T-helper 2 cell treated with Interferon-gamma antibody and Interleukin-4, amounts not matched to agents 5 μg/mL and 100 μg/mL, for 36 hours (primary cell): ENCODE results near the gene CARMIL1.
A peak's percentile ranks its signal among the peaks of the same experiment; 100 is the strongest.

ENCODE experiments used
- DNase-seq: peaks from one replicate; pipeline ENCODE4 v3.0.0; 2021; ENCODE audit warnings: low spot score
- H3K27ac Mint-ChIP-seq: one replicate; pipeline ENCODE4 v1.8.0; 2021; ENCODE audit warnings: mild to moderate bottlenecking, mixed read lengths
- H3K27me3 Mint-ChIP-seq: one replicate; pipeline ENCODE4 v1.8.0; 2021; ENCODE audit warnings: low read depth, mixed read lengths
- H3K36me3 Mint-ChIP-seq: one replicate; pipeline ENCODE4 v1.8.0; 2021; ENCODE audit warnings: low read depth, mixed read lengths
- H3K4me1 Mint-ChIP-seq: one replicate; pipeline ENCODE4 v1.8.0; 2021; ENCODE audit warnings: low read depth, mixed read lengths
- H3K4me3 Mint-ChIP-seq: one replicate; pipeline ENCODE4 v1.8.0; 2022; ENCODE audit warnings: mild to moderate bottlenecking, moderate library complexity, mixed read lengths
- H3K9me3 Mint-ChIP-seq: one replicate; pipeline ENCODE4 v1.8.0; 2021; ENCODE audit warnings: mixed read lengths

Gene CARMIL1

DNA sequence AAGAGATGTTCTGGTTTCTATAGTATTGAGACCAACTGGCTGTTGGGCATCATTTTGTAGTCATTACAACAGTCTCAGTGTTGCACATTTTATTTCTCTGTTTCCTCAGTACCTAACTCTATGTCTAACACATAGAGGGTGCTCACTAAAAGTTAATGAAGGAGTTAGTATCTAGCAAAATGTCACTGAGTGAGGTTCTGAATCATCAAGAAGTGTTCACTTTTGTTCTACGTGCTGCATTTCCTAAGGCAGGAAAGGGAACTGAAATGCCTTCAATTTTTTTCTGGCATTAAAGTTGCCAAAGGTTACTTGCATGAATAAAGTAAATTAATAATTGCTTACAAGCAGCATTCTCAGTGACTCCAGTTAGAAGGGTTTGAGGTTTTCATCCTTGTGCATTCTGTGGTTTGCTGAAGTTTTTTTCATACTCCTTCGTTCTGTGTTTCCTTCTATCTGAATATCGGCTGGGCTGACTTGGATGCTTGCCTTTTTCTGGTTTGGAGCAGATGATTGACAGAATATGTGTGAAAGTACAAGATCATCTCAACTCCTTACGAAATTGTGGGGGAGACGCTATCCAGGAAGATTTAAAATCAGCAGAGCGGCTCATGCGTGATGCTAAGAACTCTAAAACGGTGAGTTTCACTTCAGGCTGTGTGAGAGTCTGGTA is 258.3 kb downstream of the CARMIL1 start:
- no peak for DNase-seq
- Mint-ChIP-seq H3K4me1 (peaks cover 1% of the 10 kb centered on the region), H3K27me3 (no peaks in the 10 kb centered on the region), H3K27ac (no peak overlapping the region), H3K36me3 (no peaks in the 10 kb centered on the region), H3K9me3 (no peaks in the 10 kb centered on the region), H3K4me3 (no peak overlapping the region)

DNA sequence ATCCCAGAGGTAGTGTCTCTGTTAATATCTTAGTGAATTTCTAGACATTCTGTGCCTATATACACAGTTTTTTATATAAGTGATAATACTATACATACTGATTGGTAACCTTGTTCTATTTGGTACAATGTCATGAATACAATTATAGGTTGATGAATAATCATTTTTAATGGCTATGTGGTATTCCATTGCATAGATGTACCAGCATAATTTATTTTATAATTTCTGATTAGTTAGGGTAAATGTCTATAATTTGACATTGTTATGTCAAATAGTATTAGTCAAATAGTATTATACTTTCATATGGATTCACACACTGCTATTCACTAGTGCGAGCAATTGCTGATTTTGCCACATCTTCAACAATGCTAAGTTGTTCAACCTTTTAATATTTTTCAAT is 262.1 kb downstream of the CARMIL1 start:
- Mint-ChIP-seq H3K4me3 (no peak overlapping the region), H3K36me3 (no peaks in the 10 kb centered on the region), H3K9me3 (no peaks in the 10 kb centered on the region), H3K4me1 (peaks cover 1% of the 10 kb centered on the region), H3K27me3 (no peaks in the 10 kb centered on the region), H3K27ac (no peak overlapping the region)
- no peak for DNase-seq

DNA sequence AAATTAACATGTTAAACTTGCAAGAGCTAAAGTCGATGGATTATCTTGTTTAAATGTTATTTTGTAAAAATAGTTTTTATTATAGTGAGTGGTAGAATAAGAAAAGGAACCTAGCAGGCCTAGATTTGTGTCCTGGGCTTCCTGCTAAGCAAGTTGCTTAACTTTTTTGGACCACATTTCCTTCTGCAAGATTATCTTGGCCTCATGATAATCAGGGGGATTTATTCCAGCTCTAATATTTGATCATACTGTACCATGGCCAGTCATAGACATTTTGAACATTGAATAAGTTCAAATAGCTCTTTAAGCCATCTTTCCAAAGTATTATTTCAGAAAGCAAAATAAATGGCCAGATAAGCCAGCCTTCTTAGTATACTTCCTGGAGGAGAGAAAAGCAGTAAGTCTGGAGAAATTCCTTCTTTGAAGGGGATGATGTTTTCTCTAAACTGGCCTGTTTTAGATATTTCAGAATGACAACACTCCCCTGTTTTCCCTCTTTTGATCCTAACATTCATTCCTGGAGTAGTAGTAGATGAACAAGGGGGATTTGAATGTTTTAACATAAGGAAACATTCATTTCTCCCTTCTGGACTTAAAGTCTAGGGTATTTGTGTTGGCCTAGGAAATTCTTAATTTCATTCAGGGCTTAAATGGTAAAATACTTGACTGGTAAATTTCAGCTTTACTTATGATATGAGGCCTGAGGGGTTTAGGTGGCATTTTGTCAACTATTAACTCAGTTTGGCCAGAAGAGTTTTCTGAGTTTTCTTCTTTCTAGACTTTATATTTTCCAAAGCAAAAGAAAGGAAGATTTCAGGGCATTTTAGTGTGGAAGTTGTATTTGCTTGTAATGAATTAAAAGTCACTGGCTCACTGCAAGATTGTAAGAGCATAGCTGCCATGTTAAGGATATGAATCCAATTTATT is 264.1 kb downstream of the CARMIL1 start:
- Mint-ChIP-seq H3K27me3 (no peaks in the 10 kb centered on the region), H3K27ac (no peak overlapping the region), H3K4me3 (no peak overlapping the region), H3K36me3 (no peaks in the 10 kb centered on the region), H3K4me1 (no peaks in the 10 kb centered on the region), H3K9me3 (no peaks in the 10 kb centered on the region)
- no peak for DNase-seq

DNA sequence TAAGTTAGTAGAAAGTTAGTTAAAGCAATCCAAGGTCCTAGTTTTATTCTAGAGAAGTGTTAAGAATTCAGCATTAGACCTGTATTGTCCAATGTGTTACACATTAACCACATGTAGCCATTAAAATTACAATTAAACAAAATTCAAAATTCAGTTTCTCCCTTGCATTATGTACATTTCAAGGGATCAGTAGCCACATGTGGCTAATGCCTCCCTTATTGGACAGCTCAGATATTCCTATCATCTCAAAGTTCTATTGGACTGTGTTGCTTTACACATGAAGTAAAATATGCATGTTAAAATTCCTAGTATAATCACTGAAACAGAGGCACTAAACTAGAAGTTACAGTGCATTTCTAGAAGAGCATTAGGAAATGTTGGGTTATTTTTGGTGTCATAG is 265.7 kb downstream of the CARMIL1 start:
- Mint-ChIP-seq H3K4me3 (no peak overlapping the region), H3K27ac (no peak overlapping the region), H3K4me1 (no peaks in the 10 kb centered on the region), H3K9me3 (no peaks in the 10 kb centered on the region), H3K36me3 (no peaks in the 10 kb centered on the region), H3K27me3 (no peaks in the 10 kb centered on the region)
- DNase-seq: no peak

DNA sequence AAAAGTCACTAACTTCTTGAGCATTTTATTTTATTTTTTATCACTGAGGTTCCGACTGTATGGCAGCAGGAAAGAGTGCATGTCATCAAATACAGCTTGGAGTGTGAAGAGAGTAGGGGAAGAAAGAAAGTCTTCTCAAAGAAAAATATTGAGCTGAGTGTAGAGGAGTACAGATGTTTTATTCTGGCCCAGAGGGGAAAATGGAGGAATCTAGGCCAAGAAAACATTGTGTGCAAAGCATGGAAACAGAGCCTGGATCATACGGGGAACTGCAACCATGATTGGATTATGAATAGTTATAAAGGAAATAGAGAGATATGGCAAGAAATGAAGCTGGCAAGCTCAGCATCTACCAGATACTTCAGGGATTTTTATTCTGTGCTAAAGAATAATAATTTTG is 268.6 kb downstream of the CARMIL1 start:
- Mint-ChIP-seq H3K36me3 (no peaks in the 10 kb centered on the region), H3K4me3 (no peak overlapping the region), H3K27ac (no peak overlapping the region), H3K4me1 (no peaks in the 10 kb centered on the region), H3K9me3 (no peaks in the 10 kb centered on the region), H3K27me3 (no peaks in the 10 kb centered on the region)
- DNase-seq: no peak

DNA sequence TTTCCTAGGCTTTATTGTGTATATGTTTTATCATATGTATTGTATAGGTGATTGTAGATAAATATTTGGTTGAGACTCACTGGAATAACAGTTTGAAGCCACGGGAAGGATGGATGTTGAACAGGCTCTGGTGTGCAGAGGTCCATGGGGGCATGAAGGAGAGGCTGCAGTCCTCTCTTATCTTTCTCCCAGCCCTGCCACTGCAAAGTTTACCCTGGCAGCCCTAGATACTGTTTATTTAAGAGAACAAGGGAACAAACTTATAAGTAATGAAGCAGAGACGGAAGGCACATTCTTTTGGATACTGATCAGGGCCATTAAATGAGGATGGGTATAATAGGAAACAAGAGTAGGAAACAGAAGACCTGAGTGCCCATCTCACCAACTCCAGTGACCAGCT is 269.3 kb downstream of the CARMIL1 start:
- Mint-ChIP-seq H3K36me3 (no peaks in the 10 kb centered on the region), H3K4me3 (no peak overlapping the region), H3K27ac (no peak overlapping the region), H3K4me1 (no peaks in the 10 kb centered on the region), H3K9me3 (no peaks in the 10 kb centered on the region), H3K27me3 (no peaks in the 10 kb centered on the region)
- no peak for DNase-seq

DNA sequence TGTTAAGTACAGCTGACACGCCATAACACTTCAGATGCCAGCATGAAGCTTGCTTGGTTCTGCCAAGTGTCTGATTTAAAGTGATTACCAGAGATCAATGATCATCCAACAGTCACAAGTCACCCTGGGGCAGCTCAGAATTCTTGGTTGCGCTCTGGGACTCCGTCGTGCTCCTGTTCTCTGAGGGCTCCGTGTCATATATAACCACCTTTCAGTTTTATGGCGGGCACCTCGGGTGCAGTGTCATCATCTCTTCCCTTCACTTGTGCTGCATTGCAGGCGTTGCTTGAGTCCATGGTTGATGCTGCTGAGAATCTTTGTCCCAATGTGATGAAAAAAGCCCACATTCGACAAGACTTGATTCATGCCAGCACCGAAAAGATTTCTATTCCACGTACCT is 271.5 kb downstream of the CARMIL1 start:
- Mint-ChIP-seq H3K4me1 (no peaks in the 10 kb centered on the region), H3K36me3 (no peaks in the 10 kb centered on the region), H3K4me3 (no peak overlapping the region), H3K9me3 (no peaks in the 10 kb centered on the region), H3K27ac (no peak overlapping the region), H3K27me3 (no peaks in the 10 kb centered on the region)
- no peak for DNase-seq

DNA sequence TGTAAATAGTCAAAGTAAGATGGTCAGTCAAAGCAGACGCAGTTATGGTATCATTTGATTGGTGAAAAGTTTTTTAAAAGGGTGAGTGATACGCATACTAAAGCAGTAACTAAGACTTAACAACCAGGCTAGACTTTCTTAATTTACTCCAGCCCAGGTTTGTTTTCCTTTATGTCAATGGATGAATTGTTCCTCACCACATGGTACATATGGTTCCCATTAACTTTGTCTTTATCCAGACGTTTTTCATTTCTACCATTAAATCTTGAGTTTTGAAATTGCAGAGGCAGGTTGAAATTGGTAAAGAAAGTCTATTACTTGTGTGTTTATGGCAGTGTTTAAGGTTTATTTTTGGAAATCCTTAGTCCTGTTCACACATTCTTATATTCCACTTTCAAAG is 274.3 kb downstream of the CARMIL1 start:
- Mint-ChIP-seq H3K9me3 (no peaks in the 10 kb centered on the region), H3K27ac (no peak overlapping the region), H3K36me3 (no peaks in the 10 kb centered on the region), H3K27me3 (no peaks in the 10 kb centered on the region), H3K4me1 (peaks cover 3% of the 10 kb centered on the region), H3K4me3 (no peak overlapping the region)
- no peak for DNase-seq

DNA sequence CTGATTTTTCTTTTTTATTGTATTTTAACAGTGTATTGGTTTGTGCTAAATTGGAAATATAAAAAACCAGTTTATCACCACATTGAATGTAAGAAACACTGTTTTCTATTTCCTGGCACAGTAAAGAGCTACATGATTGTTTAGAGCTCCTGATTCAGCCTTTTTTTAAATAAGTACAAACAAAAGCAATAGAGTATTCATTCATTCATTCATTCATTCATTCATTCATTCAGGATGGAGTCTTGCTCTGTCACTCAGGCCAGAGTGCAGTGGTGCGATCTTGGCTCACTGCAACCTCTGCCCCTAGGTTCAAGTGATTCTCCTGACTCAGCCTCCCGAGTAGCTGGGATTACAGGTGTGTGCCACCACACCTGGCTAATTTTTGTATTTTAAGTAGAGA is 276.0 kb downstream of the CARMIL1 start:
- Mint-ChIP-seq H3K4me3 (no peak overlapping the region), H3K4me1 (peaks cover 3% of the 10 kb centered on the region), H3K27ac (no peak overlapping the region), H3K27me3 (no peaks in the 10 kb centered on the region), H3K9me3 (no peaks in the 10 kb centered on the region), H3K36me3 (no peaks in the 10 kb centered on the region)
- DNase-seq: no peak

DNA sequence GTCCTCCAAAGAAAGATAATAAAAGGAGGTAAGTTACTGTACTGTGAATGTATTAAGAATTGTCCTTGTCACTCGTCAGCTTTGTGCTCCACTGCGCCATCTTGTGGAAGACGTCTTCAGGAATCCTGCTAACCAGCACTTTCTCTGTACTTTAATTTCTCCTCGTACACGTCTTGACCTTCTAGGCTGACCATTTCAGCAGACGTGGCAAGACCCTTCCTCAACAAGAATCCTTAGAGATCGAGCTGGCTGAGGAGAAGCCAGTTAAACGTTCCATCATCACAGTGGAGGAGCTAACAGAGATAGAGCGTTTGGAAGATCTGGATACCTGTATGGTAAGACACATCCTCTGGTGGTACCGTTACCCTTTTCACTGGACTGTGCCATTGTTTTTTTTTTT is 277.3 kb downstream of the CARMIL1 start:
- no peaks in the 10 kb centered on the region for H3K36me3 Mint-ChIP-seq
- H3K27me3 Mint-ChIP-seq: no peaks in the 10 kb centered on the region
- DNase-seq: peak; percentile 52
- no peaks in the 10 kb centered on the region for H3K9me3 Mint-ChIP-seq
- H3K4me3 Mint-ChIP-seq: no peak overlapping the region
- H3K27ac Mint-ChIP-seq: no peak overlapping the region
- peaks cover 3% of the 10 kb centered on the region for H3K4me1 Mint-ChIP-seq

DNA sequence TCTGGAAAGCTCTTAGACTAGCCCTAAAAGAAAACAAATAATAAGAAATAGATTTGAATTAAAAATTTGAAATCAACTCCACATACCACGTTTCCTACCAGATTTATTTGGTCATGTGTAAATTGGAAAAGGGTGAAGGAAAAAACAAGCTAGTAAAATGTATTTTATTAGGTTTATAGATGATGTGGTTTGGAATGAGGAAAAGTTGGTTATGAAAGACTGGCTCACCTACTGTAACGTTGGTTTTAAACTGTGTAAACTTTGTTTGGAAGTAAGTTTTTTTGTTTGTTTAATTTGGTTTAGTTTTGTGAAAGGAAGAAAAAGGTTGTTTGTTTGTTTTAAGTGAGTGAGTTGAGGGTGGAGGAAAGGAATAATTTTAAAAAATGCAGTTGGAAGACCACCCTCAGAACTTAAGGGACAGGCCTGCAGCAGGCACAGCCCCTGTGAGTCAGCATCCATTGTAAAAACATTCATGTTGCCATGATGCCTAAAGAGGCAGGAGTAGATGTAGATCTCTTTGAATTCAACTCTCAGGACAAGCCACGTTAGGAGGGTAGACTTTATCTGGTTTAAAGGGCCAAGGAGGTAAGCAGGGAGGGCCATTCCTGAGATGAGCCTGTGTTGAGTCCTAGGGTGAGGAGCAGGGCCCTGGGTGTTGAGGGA is 279.1 kb downstream of the CARMIL1 start:
- DNase-seq: no peak
- Mint-ChIP-seq H3K4me3 (no peak overlapping the region), H3K4me1 (peaks cover 3% of the 10 kb centered on the region), H3K9me3 (no peaks in the 10 kb centered on the region), H3K27me3 (no peaks in the 10 kb centered on the region), H3K27ac (no peak overlapping the region), H3K36me3 (no peaks in the 10 kb centered on the region)

DNA sequence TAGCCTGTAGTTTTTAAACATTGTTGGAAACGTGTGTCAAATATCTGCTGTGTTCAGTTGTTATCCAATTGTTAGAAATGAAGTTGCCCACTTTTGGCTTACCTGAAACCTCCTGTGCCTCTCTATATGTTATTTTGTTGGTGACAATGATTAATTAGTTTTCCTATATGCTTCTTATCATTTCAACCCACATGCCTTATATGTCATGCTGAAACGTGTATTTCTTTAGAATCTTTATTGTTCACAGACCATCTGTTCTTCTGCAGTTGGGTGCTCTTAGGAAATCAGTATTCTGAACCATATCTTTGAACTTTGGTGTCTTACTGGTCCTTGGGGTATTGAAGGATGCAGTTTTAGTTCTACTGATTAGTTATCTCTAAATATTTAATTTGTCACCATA is 281.7 kb downstream of the CARMIL1 start:
- H3K9me3 Mint-ChIP-seq: no peaks in the 10 kb centered on the region
- H3K4me1 Mint-ChIP-seq: peaks cover 3% of the 10 kb centered on the region
- no peak for DNase-seq
- no peaks in the 10 kb centered on the region for H3K36me3 Mint-ChIP-seq
- no peaks in the 10 kb centered on the region for H3K27me3 Mint-ChIP-seq
- no peak overlapping the region for H3K27ac Mint-ChIP-seq
- H3K4me3 Mint-ChIP-seq: no peak overlapping the region

DNA sequence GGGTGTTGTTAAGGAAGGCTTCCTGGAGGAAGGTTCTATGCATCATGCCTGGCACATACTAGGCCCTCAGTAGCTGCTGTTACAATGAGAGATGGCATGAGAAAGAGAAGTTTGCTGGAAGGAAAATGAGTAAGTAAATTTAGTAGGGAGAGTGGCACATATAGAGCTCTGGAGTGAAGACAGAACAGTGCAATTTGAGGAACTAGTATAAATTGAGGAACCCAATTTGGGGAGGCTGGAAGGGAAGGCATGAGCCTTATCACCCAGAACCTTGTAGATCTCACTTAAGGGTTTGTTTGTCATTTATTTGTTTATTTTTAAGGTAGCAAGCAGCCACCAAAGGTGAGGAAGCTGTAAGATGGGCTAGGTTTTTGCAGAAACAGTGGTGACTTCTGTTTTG is 285.8 kb downstream of the CARMIL1 start:
- Mint-ChIP-seq H3K36me3 (no peaks in the 10 kb centered on the region), H3K9me3 (no peaks in the 10 kb centered on the region), H3K4me3 (no peak overlapping the region), H3K27ac (no peak overlapping the region), H3K27me3 (no peaks in the 10 kb centered on the region), H3K4me1 (no peaks in the 10 kb centered on the region)
- no peak for DNase-seq

DNA sequence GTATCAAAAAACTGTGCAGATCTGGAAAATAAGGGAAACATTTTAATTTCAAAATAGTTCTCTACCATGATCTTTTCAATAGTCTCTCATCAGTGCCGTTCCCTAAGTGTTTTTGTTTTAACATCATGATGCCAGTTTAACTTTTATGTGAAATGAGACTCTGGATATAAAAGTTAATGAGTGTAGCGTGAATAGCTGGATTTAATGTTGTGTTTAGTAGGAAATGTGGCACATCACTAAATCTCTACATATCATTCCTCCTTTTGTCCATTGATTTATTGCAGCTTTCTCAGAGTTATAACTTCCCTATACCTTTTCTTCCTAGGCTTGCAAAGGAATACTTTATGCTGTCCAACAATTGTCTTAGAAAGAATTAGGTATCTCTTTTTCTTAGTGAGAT is 291.4 kb downstream of the CARMIL1 start:
- Mint-ChIP-seq H3K4me1 (no peaks in the 10 kb centered on the region), H3K4me3 (no peak overlapping the region), H3K9me3 (no peaks in the 10 kb centered on the region), H3K36me3 (no peaks in the 10 kb centered on the region), H3K27me3 (peaks cover 6% of the 10 kb centered on the region), H3K27ac (no peak overlapping the region)
- no peak for DNase-seq
